PC-3 (cell line): Measurements from ENCODE around the gene TMEM51.

Experiments used
- EZH2 ChIP-seq: fragments of 300-600 bp; sonication (generic); IDR thresholded peaks from one replicate; pipeline ENCODE4 v1.6.1; 2017; ENCODE audit warnings: antibody characterized with exemption, mild to moderate bottlenecking, low read length; ENCODE audit not compliant: unreplicated experiment
- EZH2phosphoT487 ChIP-seq: fragments of 300-600 bp; sonication (generic); IDR thresholded peaks from 2 replicates; pipeline ENCODE4 v1.6.1; 2018; ENCODE audit warnings: mild to moderate bottlenecking, antibody characterized with exemption, low read length, borderline replicate concordance
- TF ChIP-seq, protein P1 (sequence below): fragments of 300-600 bp; sonication (generic); conservative IDR thresholded peaks from 2 replicates; pipeline ENCODE4 v1.5.1; 2017; ENCODE audit warnings: antibody characterized with exemption, low read depth, mild to moderate bottlenecking, low read length

DNA sequence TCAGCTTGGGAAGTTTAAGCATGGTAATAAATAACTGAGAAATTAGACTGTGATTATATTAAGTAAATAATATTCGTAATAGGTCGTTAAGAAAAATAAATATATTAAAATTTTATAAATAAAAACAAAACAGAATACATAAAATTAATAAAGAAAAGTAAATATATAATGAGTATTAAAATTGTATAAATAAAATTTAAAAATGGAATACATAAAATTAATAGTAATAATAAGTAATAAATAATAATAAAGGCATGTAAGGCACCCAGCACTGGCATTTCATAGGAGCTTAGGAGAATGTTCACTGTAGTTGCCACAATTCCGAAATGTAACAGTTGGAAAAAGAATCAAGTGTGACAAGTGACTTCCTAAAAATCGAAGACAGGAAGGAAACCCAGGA is 47.7 kb downstream of the TMEM51 start:
- no peak for TF ChIP-seq EZH2
- TF ChIP-seq, protein P1, sequence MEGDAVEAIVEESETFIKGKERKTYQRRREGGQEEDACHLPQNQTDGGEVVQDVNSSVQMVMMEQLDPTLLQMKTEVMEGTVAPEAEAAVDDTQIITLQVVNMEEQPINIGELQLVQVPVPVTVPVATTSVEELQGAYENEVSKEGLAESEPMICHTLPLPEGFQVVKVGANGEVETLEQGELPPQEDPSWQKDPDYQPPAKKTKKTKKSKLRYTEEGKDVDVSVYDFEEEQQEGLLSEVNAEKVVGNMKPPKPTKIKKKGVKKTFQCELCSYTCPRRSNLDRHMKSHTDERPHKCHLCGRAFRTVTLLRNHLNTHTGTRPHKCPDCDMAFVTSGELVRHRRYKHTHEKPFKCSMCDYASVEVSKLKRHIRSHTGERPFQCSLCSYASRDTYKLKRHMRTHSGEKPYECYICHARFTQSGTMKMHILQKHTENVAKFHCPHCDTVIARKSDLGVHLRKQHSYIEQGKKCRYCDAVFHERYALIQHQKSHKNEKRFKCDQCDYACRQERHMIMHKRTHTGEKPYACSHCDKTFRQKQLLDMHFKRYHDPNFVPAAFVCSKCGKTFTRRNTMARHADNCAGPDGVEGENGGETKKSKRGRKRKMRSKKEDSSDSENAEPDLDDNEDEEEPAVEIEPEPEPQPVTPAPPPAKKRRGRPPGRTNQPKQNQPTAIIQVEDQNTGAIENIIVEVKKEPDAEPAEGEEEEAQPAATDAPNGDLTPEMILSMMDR: no peak
- no peak for TF ChIP-seq EZH2phosphoT487
